ENCODE measurements around the gene COL27A1.

COL27A1 gene

DNA sequence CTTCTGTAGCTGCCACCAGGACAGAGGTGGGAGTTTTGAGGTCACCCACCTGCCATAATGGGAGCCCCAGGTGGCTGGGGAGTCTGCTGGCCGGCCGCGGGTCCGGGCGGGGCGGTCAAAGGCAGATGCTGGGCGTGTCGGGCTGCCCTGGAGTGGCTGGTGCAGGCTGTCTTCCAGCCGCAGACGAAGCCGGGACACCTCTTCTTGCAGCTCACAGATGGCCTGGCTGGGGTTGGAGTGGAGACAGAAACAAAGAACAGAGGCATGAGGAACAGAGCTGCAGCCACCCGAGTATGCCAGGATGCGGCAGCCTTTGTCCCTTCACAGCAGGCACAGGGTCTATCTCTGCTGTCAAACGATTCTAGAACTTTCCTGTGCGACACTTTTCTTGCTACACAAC, 192.3 kb downstream of the COL27A1 start:
- DNase-seq, result no peak

DNA sequence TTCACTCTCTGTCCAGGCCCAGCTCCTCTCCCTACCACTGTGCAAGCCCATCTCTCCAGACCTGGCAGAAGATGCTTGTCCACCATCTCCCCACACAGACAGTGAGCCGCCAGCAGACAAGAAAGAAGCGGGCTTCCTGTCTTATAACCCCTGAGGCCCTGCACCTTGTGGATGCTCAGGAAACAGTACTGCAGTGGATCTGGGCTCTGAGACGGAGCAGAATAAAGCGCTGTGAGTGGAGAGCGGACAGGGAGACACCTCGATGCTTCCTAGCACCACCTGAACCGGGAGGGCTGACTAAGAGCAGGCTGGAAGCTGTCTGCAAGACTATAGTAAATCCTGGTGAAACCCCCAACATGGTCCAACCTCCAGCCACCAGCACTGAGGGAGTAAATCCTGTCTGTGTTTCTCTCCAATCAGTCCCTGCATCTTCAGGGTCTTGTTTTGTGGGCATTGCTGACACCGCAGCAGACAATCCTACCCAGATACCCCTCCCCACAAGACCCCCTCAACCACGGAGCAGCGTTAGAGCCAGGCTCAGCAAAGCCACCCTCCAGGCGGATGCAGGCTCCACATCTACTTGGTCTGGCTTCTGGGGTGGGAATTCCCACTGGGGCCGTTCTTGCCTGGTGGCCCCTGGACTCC, 193.0 kb downstream of the COL27A1 start:
- no peak for DNase-seq

DNA sequence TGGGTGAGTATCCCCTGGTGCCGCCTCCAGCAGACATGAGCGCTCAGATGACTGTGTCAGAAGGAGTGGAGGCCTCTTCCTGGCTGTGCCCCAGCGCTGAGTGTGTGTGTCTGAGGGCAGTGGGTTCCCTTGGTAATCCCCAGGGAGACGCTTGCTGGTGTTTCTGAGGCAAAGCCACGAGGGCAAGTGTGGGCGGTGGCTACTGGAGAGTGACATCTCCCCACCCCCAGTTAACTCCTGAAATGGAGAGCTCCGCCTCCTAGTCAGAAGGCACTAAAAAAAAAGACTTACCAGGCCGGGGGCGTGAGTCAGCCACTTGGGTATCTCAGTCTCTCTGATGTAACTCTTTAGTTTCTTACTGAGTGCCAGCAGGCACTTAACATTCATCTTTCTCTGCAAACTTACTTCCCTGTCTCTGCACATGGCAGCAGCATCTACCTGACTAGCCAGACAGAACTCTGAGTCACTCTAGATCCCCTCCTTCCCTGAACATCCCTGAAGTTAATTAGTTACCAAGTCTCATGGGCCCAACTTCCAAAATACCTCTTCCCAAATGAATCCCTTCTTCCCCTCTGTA, 193.7 kb downstream of the COL27A1 start:
- DNase-seq, result peak; percentile 96

DNA sequence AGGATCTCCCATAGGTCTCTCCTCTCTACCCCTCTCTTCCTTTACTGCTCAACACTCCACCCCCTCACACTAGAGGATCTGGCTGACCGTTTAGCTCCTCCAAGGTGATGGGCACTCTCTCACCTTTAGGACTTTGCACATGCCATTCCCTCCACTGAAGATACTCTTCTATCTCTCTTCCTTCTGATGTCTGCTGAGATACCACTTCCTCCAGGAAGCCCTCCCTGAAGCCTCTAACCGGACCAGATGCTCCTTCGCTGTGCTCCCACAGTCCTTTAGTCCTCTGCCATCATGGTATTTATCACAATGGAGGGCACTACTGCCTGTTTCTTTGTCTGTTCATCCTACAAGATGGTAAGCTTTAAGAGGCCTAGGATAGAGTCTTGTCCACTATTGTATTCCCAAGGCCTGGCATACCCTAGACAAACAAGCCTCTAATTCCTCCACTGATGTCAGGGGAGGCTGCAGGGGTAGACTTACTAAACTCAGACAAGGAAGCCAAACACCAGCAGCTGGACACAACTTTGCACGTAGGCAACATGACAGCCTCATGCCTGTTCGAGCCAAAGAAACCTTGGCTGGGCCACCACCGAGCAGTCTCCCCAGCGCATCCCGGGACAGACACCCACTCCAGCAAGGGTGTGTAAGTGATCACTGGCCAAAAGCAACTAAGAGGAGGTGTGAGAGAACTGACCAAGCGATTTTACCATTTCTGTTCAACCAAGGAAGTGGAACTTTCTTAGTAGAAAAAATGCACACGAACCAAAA, 194.6 kb downstream of the COL27A1 start:
- DNase-seq, result no peak

DNA sequence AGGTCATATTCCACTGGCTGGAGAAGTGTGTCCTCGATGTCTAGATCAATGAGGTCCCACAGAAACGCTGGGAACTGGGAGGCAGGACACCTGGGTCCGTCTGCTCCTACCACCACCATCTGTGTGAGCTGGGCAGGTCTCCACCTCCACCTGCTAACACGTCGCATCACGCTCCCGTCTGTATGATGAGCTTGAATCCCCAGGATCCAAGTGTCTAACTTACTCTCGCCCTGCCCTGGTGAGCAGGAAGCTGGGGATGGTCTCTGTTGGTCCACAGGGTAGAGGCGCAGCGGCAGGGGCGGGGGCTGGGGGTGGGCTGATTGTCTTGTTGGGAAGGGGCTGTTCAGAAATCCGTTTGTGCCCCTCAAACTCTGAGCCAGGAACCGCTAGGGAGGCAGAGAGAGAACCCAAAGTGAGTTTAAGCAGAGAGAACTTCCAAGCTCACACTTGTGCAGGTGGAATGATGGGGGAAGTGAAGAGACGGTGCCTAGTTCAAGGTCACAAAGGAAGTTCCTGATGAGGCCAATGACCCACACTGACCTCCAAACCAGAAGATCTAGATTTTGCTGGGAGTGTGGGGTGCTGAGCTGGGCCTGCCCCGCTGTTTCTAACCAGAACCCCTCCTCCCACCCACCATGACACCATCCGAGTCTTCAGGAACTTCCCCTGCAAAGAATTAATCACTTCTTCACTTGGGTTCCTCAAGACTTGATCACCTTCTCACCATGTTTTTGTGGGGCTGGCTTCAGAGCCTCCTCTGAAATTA, 195.5 kb downstream of the COL27A1 start:
- no peak for DNase-seq

DNA sequence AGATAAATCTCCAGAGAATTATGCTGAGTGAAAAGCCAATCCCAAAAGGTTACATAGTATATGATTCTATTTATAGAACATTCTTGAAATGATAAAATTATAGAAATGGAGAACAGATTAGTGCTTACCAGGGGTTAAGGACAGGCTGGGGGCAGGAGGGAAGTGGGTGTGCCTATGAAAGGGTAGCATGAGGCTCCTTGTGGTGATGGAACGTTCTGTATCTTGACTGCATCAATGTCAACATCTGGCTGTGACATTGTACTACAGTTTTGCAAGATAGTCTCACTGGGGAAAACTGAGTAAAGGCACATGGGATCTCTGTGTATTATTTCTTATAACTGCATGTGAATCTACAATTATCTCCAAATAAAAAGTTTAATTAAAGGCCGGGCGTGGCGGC, 196.6 kb downstream of the COL27A1 start:
- no peak for DNase-seq

DNA sequence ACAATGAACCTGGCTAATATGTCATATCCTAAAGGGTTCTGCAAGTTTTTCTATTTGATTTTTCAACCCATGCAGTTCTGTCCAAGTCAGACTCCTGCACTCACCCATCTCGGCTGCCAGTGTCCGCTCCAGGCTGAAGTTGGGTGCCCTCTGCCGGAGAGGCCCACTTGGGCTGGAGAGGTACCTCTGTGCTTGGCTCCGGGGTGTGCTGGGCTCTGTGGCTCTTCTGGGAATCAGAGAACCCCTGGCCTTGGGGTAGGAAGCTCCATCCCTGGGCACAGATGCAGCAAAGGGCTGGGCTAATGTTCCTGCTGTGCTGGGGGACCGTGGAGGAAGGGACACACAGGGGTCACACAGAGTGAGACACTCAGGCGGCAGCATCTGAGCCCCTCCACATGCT, 200.5 kb downstream of the COL27A1 start:
- DNase-seq, result no peak

DNA sequence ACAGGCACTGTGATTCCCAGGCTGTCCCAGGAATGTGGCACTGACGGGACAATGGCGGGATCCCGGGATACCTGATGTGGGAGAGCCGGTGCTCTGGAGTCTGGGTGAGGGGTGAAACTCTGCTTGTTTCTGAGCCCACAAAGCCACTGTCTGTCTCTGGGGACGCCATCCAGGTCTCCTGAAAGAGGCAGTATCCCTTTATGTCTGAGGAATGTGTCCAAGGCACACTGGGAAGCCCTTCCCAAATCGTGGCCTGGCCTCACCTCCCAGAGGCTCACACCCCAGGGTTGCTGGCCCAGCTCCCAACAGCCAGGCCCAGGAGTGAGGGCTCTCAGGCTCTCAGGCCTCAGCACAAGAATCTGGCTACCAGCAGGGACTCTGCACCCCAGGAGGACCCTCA, 201.5 kb downstream of the COL27A1 start:
- no peak for DNase-seq

DNA sequence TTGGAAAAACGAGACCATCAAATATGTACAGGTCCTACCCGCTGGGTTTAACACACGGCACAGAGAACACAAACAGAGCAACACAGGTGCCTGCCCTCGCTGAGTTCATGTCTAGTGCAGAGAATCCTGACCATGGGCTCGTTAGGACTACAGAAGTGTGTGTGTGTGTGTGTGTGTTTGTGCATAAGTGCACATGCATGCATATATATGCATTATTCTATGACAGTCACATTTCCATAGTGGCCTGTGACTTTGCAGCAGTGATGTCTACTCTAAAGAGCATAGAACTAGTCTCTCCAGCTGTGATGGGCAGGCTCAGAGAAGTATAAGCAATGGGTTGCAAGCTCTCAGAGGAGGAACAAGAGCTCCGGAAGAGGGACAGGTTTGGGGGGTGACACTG, 202.0 kb downstream of the COL27A1 start:
- DNase-seq, result no peak

DNA sequence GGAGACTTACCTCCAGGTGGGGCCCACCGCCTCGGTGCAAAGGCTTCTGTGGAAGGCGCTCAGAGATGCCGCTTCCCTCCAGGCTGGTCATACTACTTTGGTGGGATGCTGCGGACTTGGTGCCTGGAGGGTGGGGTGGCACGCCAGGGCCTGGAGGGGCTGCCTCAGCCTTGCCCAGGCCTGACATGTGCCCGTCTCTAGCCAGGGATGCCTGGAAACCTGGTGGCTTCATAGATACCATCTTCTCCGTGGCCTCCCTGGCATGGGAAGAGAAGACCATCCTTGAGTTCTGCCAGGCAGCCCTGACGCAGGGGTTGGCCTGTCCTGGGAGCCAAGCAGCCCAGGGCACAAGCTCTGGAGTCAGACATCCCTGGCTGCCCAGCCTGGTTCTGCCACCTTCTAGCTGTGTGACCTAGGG, 202.6 kb downstream of the COL27A1 start:
- no peak for DNase-seq

DNA sequence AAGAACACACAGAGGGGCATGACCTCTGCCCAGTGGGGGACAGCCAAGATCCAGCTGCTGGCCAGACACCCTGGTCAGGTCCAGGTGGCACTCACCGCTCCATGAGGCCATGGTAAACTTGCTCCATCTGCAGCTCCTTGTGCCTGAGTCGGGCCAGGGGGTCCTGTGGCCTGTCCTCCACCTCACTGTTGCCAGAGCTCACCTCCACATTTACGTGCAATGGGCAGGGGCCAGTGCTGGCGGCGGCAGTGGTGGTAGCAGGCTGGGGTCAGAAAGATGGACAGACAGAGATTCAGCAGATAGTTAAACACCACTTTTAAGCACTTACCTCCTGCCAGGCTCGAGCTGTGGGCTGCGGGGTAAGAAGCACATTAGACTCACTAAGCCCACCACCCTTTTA, 204.5 kb downstream of the COL27A1 start:
- DNase-seq, result no peak

DNA sequence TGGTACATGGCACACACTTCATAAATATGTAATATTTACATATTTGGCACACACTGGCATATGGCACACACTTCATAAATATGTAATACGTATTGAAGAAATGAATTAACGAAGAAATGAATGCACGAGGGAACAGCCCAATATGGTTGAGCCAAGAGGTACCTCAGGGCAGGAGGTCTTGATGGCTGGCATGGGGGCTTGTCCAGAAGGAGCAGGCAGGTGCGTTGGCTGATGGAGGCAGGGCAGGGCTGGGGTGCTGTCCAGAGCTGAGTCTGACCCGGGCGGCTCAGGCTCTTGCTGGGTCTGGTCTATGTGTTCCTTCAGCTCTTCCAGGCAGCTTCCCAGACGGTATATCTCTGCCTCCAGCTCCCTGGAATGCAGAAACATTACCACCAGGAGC, 206.2 kb downstream of the COL27A1 start:
- DNase-seq, result no peak
